Measurements from ENCODE around the gene C1orf116.

C1orf116 gene

GRCh38 chr1:206987873-206988272 is 44.7 kb downstream of the C1orf116 start:
- DNase-seq (ENCODE audit: low spot score) = no peak

GRCh38 chr1:206986885-206987284 is 45.7 kb downstream of the C1orf116 start:
- no peak for DNase-seq (ENCODE audit: low spot score)

GRCh38 chr1:206986402-206986801 is 46.2 kb downstream of the C1orf116 start:
- DNase-seq (ENCODE audit: low spot score) = no peak

- DNase-seq (ENCODE audit: low spot score) = no peak
Observed at GRCh38 chr1:206985162-206985749, 47.3 kb downstream of the C1orf116 start.

GRCh38 chr1:206982216-206982615 is 50.3 kb downstream of the C1orf116 start:
- DNase-seq (ENCODE audit: low spot score) = peak; percentile 65

GRCh38 chr1:206979379-206980043 is 53.0 kb downstream of the C1orf116 start:
- no peak for DNase-seq (ENCODE audit: low spot score)

GRCh38 chr1:206978259-206978658 is 54.3 kb downstream of the C1orf116 start:
- DNase-seq (ENCODE audit: low spot score) = no peak

- DNase-seq (ENCODE audit: low spot score) = no peak
Observed at GRCh38 chr1:206975306-206975705, 57.2 kb downstream of the C1orf116 start.

GRCh38 chr1:206974140-206974539 is 58.4 kb downstream of the C1orf116 start:
- DNase-seq (ENCODE audit: low spot score) = no peak

- no peak for DNase-seq (ENCODE audit: low spot score)
Observed at GRCh38 chr1:206972728-206973127, 59.8 kb downstream of the C1orf116 start.

- DNase-seq (ENCODE audit: low spot score) = no peak
Observed at GRCh38 chr1:206971029-206971655, 61.4 kb downstream of the C1orf116 start.

GRCh38 chr1:206970446-206970845 is 62.1 kb downstream of the C1orf116 start, which contains the start of gene FCAMR:
FCAMR (minus strand) TSS chr1:206970460; CDS start chr1:206970125, 335 bp downstream.
- no peak for DNase-seq (ENCODE audit: low spot score)

GRCh38 chr1:206969090-206969489 is 63.5 kb downstream of the C1orf116 start:
- no peak for DNase-seq (ENCODE audit: low spot score)

All from germinal center (tissue), 1 donor.